GM23248 (cell line): Measurements from ENCODE around the gene KIF20A. TPM values are rescaled to one million over a fixed set of nuclear protein-coding genes. Genes with fewer than 3 reads are reported as not detected.
A peak's percentile ranks its signal among the peaks of the same experiment; 100 is the strongest.

ENCODE experiments used
- DNase-seq: peaks from one replicate; pipeline ENCODE4 v3.0.0-alpha.2; 2015
- H2AFZ ChIP-seq: fragments of 200-600 bp; sonication (generic); 2 replicates; pipeline ENCODE4 v1.6.1; 2016; ENCODE audit warnings: antibody characterized with exemption
- H3F3A ChIP-seq: fragments of 200-600 bp; sonication (generic); 2 replicates; pipeline ENCODE4 v1.6.1; 2016; ENCODE audit warnings: mild to moderate bottlenecking, antibody characterized with exemption, mixed run types; ENCODE audit not compliant: insufficient read depth
- H3K27ac ChIP-seq: fragments of 200-600 bp; sonication (generic); 2 replicates; pipeline ENCODE4 v1.5.1; 2016; ENCODE audit warnings: mild to moderate bottlenecking
- H3K27me3 ChIP-seq: fragments of 200-600 bp; sonication (generic); replicated peaks from 2 replicates; pipeline ENCODE4 v1.6.1; 2016; ENCODE audit warnings: mild to moderate bottlenecking; ENCODE audit not compliant: insufficient read depth
- H3K36me3 ChIP-seq: fragments of 200-600 bp; sonication (generic); 2 replicates; pipeline ENCODE4 v1.6.1; 2016; ENCODE audit warnings: low read depth, mild to moderate bottlenecking
- H3K4me1 ChIP-seq: fragments of 200-600 bp; sonication (generic); 2 replicates; pipeline ENCODE4 v1.6.1; 2016; ENCODE audit warnings: mild to moderate bottlenecking; ENCODE audit not compliant: insufficient read depth
- H3K4me2 ChIP-seq: fragments of 200-600 bp; sonication (generic); one replicate; pipeline ENCODE4 v1.6.1; 2016; ENCODE audit warnings: mild to moderate bottlenecking; ENCODE audit not compliant: unreplicated experiment
- H3K4me3 ChIP-seq: fragments of 200-600 bp; sonication (generic); 2 replicates; pipeline ENCODE4 v1.5.1; 2016; ENCODE audit warnings: mild to moderate bottlenecking
- H3K79me2 ChIP-seq: fragments of 200-600 bp; sonication (generic); 2 replicates; pipeline ENCODE4 v1.6.1; 2016; ENCODE audit warnings: mild to moderate bottlenecking; ENCODE audit not compliant: insufficient read depth
- H3K9ac ChIP-seq: fragments of 200-600 bp; sonication (generic); 2 replicates; pipeline ENCODE4 v1.6.1; 2016; ENCODE audit warnings: mild to moderate bottlenecking
- H3K9me2 ChIP-seq: fragments of 200-600 bp; sonication (generic); 2 replicates; pipeline ENCODE4 v1.6.1; 2016; ENCODE audit warnings: mixed run types, mild to moderate bottlenecking, moderate library complexity; ENCODE audit not compliant: insufficient read depth
- H3K9me3 ChIP-seq: fragments of 200-600 bp; sonication (generic); one replicate; pipeline ENCODE4 v1.6.1; 2017; ENCODE audit warnings: low read depth
- H4K20me1 ChIP-seq: fragments of 200-600 bp; sonication (generic); 2 replicates; pipeline ENCODE4 v1.6.0; 2016; ENCODE audit not compliant: insufficient read depth
- EZH2 ChIP-seq: fragments of 200-600 bp; sonication (generic); IDR thresholded peaks from 2 replicates; pipeline ENCODE4 v1.6.1; 2018; ENCODE audit warnings: antibody characterized with exemption, mild to moderate bottlenecking; ENCODE audit not compliant: insufficient read depth, poor library complexity, severe bottlenecking
- EZH2phosphoT487 ChIP-seq: fragments of 200-600 bp; sonication (generic); IDR thresholded peaks from 2 replicates; pipeline ENCODE4 v1.6.1; 2018; ENCODE audit warnings: antibody characterized with exemption, moderate library complexity, mild to moderate bottlenecking, low read depth; ENCODE audit not compliant: insufficient read depth
- WGBS, 2 experiments: methylation state at CpG; one replicate each; pipeline ENCODE4 v1.1.6; 2015 to 2017; ENCODE audit warnings: low lambda C conversion rate in 2 of 2, low coverage in 1 of 2; ENCODE audit errors: missing lambda C conversion rate in 2 of 2; 5-methylcytosine and 5-hydroxymethylcytosine counted together
- in situ Hi-C: fragments of 300-500 bp; cut with MboI; formaldehyde crosslinking; loops from 2 replicates; pipeline ENCODE4 v1.15.0; 2020
- polyA plus RNA-seq: library from polyadenylated mRNA; unstranded; fragments of >200 nt; fragmentation: Nextera tagmentation; extraction: Ambion mirVana; gene quantifications from 2 replicates; pipeline ENCODE4 v1.2.1, GENCODE V29; 2016
- total RNA-seq: library from RNA; depleted of rRNA; stranded (reverse); fragments of >200 nt; shearing (Covaris generic); gene quantifications from 2 replicates; pipeline ENCODE4 v1.2.3, GENCODE V29; 2014

KIF20A gene
- total and polyA plus RNA-seq, 2 experiments from 2014 or later, result 26.0 to 28.2 TPM

DNA sequence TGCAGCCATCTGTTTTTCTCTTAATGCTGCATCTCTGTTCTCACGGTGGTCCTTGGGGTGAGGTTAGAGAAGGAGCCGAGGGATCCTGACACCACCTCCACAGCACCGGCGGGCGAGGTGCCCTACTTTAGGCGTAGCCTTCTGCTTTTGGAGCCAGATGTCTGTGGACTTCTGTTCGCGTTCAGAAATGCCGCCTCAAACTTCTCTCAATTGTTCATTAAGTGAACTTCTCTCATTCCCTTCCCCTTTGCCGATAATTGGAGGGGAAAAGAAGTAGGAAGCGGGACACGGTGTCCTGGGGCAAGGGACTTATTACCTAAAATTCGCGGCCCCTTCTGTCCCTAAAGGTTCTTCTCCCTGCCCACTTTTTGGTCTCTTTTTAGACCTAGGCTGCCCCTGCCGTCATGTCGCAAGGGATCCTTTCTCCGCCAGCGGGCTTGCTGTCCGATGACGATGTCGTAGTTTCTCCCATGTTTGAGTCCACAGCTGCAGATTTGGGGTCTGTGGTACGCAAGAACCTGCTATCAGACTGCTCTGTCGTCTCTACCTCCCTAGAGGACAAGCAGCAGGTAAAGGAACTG, 455 bp downstream of the KIF20A start:
- Histone ChIP-seq H4K20me1 (no peaks in the 10 kb centered on the region), H2AFZ (peak overlapping the region; percentile 96), H3K36me3 (peaks cover 19% of the 10 kb centered on the region), H3K4me1 (peaks cover 18% of the 10 kb centered on the region), H3K4me2 (peak overlapping the region; percentile 95), H3K27me3 (no peaks in the 10 kb centered on the region), H3K9ac (peak overlapping the region; percentile 94), H3K27ac (no peak overlapping the region; the same call in 1 of the 2 replicates), H3K9me2 (no peaks in the 10 kb centered on the region), H3K79me2 (peaks cover 67% of the 10 kb centered on the region), H3F3A (no peaks in the 10 kb centered on the region), H3K4me3 (peak overlapping the region; percentile 98), H3K9me3 (no peaks in the 10 kb centered on the region)
- in situ Hi-C loops, result no loop called here
- DNase-seq, result peak; percentile 55
- WGBS, 2 experiments, result 0 to 2% methylated on average over 23 of the region's 23 CpGs
- TF ChIP-seq EZH2phosphoT487, result no peak
- TF ChIP-seq EZH2, result no peak

DNA sequence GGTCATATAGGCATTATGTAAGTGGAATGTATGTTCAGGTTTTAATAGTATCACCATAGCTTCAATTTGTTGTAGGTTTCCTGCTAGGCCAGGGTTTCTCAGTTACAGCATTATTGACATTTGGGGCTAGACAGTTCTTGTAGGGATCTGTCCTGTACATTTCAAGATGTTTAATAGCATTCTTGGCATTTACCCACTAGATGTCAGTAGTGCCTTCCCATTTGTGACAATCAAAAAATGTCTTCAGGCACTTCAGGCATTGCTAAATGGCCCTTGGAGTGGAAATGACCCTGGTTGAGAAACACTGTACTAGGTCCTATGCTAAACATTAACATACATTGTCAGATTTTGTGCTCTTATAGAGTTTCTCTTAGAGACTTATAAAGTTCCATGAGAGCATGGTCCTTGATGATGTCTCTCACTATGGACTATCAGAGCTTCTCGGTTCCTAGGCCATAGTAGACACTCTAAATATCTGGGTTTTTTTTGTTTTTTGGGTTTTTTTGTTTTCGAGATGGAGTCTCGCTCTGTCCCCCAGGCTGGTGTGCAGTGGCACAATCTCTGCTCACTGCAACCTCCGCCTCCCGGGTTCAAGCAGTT, 1.4 kb downstream of the KIF20A start:
- Histone ChIP-seq H3K4me3 (peak overlapping the region; percentile 98), H3K79me2 (peaks cover 58% of the 10 kb centered on the region), H4K20me1 (no peaks in the 10 kb centered on the region), H3K9ac (peak overlapping the region; percentile 94), H3K27ac (no peak overlapping the region), H3K36me3 (peaks cover 12% of the 10 kb centered on the region), H3K9me3 (no peaks in the 10 kb centered on the region), H3K27me3 (no peaks in the 10 kb centered on the region), H3K9me2 (no peaks in the 10 kb centered on the region), H3K4me1 (peaks cover 18% of the 10 kb centered on the region), H3F3A (no peaks in the 10 kb centered on the region), H3K4me2 (peak overlapping the region; percentile 95), H2AFZ (peak overlapping the region; percentile 96; the same call in 1 of the 2 replicates)
- in situ Hi-C loops, result no loop called here
- WGBS, 2 experiments, result 77 to 80% methylated on average over 5 of the region's 5 CpGs
- DNase-seq, result peak; percentile 71
- TF ChIP-seq EZH2phosphoT487 (no peak), EZH2 (no peak)

DNA sequence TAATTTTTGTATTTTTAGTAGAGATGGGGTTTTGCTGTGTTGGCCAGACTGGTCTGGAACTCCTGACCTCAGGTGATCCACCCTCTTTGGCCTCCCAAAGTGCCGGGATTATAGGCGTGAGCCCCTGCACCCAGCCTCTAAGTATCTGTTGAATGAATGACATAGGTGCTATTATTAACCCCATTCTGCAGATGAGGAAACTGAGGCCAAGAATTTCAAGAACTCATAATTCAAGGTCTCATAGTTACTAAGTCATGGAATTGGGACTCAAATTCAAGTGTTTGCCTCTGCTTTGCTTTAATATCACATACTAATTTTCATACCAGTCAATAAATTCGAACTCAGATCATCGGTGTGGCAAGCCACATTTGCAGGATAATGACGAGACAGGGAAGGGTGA, 1.9 kb downstream of the KIF20A start:
- H3K9me3 ChIP-seq, result no peaks in the 10 kb centered on the region
- 0 out of 2 replicates have a peak, but pooled peaks cover 2% of the 10 kb centered on the region for H3F3A ChIP-seq
- TF ChIP-seq EZH2phosphoT487 (no peak), EZH2 (no peak)
- H3K4me2 ChIP-seq, result peak overlapping the region; percentile 95
- H3K4me1 ChIP-seq, result peaks cover 18% of the 10 kb centered on the region
- H2AFZ ChIP-seq, result no peak overlapping the region
- H3K9me2 ChIP-seq, result no peaks in the 10 kb centered on the region
- no peak overlapping the region for H3K27ac ChIP-seq
- H3K4me3 ChIP-seq, result peak overlapping the region; percentile 98; the same call in 1 of the 2 replicates
- peaks cover 53% of the 10 kb centered on the region for H3K79me2 ChIP-seq
- no peak overlapping the region; the same call in 1 of the 2 replicates for H3K9ac ChIP-seq
- WGBS, 2 experiments, result 82% methylated on average over 5 of the region's 5 CpGs
- peaks cover 10% of the 10 kb centered on the region for H3K36me3 ChIP-seq
- no peaks in the 10 kb centered on the region for H4K20me1 ChIP-seq
- no peaks in the 10 kb centered on the region for H3K27me3 ChIP-seq
- in situ Hi-C loops, result no loop called here
- DNase-seq, result no peak

DNA sequence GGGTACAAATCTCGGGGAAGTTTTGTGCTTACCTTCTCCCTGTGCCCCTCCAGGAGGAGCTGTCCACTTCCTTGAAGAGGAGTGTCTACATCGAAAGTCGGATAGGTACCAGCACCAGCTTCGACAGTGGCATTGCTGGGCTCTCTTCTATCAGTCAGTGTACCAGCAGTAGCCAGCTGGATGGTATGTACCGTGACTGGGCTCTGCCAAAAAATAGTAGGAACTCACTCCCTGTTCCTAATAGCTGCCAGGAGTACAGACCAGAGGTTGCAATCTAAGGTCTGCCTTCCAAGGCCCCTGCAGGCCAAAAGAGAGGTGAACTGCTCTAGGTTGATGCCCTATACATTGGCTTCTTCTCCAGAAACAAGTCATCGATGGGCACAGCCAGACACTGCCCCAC, 3.9 kb downstream of the KIF20A start:
- Histone ChIP-seq H3K79me2 (peaks cover 33% of the 10 kb centered on the region), H3K4me3 (no peak overlapping the region), H3K27me3 (no peaks in the 10 kb centered on the region), H3K36me3 (peaks cover 20% of the 10 kb centered on the region), H3F3A (peaks cover 7% of the 10 kb centered on the region; the same call in 1 of the 2 replicates), H3K4me1 (peaks cover 10% of the 10 kb centered on the region; the same call in 1 of the 2 replicates), H3K9me3 (no peaks in the 10 kb centered on the region), H3K9ac (no peak overlapping the region), H3K4me2 (no peak overlapping the region), H4K20me1 (no peaks in the 10 kb centered on the region), H2AFZ (no peak overlapping the region), H3K9me2 (no peaks in the 10 kb centered on the region), H3K27ac (no peak overlapping the region)
- no peak for TF ChIP-seq EZH2phosphoT487
- TF ChIP-seq EZH2, result no peak
- WGBS, 2 experiments, result 84% methylated on average over 6 of the region's 6 CpGs
- DNase-seq, result no peak
- in situ Hi-C loops, result no loop called here
